ENCODE data around the gene CAPN5. TPM values are rescaled to one million over a fixed set of nuclear protein-coding genes. Genes with fewer than 3 reads are reported as not detected.

CAPN5 gene
- total and polyA plus RNA-seq, 10 of the 15 experiments (the other 5 are each of a cell fraction or from before 2014, with no cell fraction given) = 0.02 to 0.33 (median 0.07) TPM; not detected in 3

- Histone ChIP-seq H3K9me3 (replicated peaks; ENCODE audit: control insufficient read depth, insufficient read depth, low read length) (no peaks in the 10 kb centered on the region; the same call in 2 of the 3 replicates), H3K9ac (ENCODE audit: control insufficient read depth, insufficient read depth, low read length) (no peak overlapping the region), H3K27ac (ENCODE audit: control insufficient read depth, insufficient read depth) (no peak overlapping the region), H2AFZ (ENCODE audit: control insufficient read depth, low read depth, low read length) (peak overlapping the region; percentile 82), H3K27me3 (replicated peaks in 1 of 2; ENCODE audit: control insufficient read depth in 2 of 2, insufficient read depth in 2 of 2, low read length in 1 of 2) (no peaks in the 10 kb centered on the region), H4K20me1 (ENCODE audit: control insufficient read depth, insufficient read depth) (no peaks in the 10 kb centered on the region), H3K79me2 (ENCODE audit: control insufficient read depth, insufficient read depth, low read length) (no peaks in the 10 kb centered on the region), H3K36me3 (ENCODE audit: control insufficient read depth in 2 of 2, insufficient read depth in 2 of 2, low read length in 1 of 2) (no peaks in the 10 kb centered on the region), H3K4me3 (no peak overlapping the region), H3K4me2 (ENCODE audit: control insufficient read depth, insufficient read depth) (no peak overlapping the region), H3K4me1 (ENCODE audit: control insufficient read depth, insufficient read depth, low read length) (peaks cover 14% of the 10 kb centered on the region)
- no peak for FAIRE-seq
- in situ Hi-C loops (cut with MboI) (no loop called here), intact Hi-C loops (cut with micrococcal nuclease; ENCODE audit: unreplicated experiment) (no loop called here)
- RAD21 ChIA-PET (ENCODE audit: unreplicated experiment) = interaction anchor here (1.2 kb wide), 1 partner anchor 9 kb away, joined by 5 read pairs; no protein-coding TSS in a partner anchor
- no peak; the same call in 2 of the 3 replicates for ATAC-seq
- SMC1A ChIA-PET (ENCODE audit: uncharacterized antibody, unreplicated experiment) = interaction anchor here (1.5 to 4.5 kb wide), 2 partner anchors 9 to 35 kb away, joined by 5 to 24 read pairs; no protein-coding TSS in a partner anchor
- no peak for TF ChIP-seq ATF3 (IDR thresholded peaks at IDR 0.05; ENCODE audit: borderline replicate concordance, extremely low read depth, low read depth, low read length)
- no peak for TF ChIP-seq PBX3 (IDR thresholded peaks at IDR 0.05; ENCODE audit: insufficient replicate concordance, low read depth, low read length)
- TF ChIP-seq NFYB (IDR thresholded peaks at IDR 0.05; ENCODE audit: insufficient read depth, low read depth, low read length) = no peak
- no peak for TF ChIP-seq SMC3 (IDR thresholded peaks at IDR 0.05; ENCODE audit: borderline replicate concordance, low read length)
- no peak for TF ChIP-seq NFIC (IDR thresholded peaks at IDR 0.05; ENCODE audit: low read depth, low read length)
- TF ChIP-seq FOXK2 (IDR thresholded peaks at IDR 0.05) = no peak
- no peak for TF ChIP-seq SPI1 (IDR thresholded peaks at IDR 0.05; ENCODE audit: borderline replicate concordance, insufficient read depth, low read depth, low read length)
- TF ChIP-seq IKZF1 (conservative IDR thresholded peaks at IDR 0.05) = no peak
- no peak for TF ChIP-seq BHLHE40 (IDR thresholded peaks at IDR 0.05; ENCODE audit: borderline replicate concordance in 1 of 2, low read depth in 2 of 2, low read length in 1 of 2)
- TF ChIP-seq CEBPB (IDR thresholded peaks at IDR 0.05; ENCODE audit: borderline replicate concordance in 1 of 2, low read depth in 2 of 2, low read length in 2 of 2) = no peak
- TF ChIP-seq ZSCAN29 (IDR thresholded peaks at IDR 0.05) = no peak
- no peak for TF ChIP-seq IRF3 (IDR thresholded peaks at IDR 0.05)
- no peak for TF ChIP-seq BACH1 (IDR thresholded peaks at IDR 0.05; ENCODE audit: borderline replicate concordance)
- TF ChIP-seq RAD51 (IDR thresholded peaks at IDR 0.05) = no peak
- TF ChIP-seq RELA (IDR thresholded peaks at IDR 0.05; ENCODE audit: borderline replicate concordance, partially characterized antibody) = no peak
- no peak for TF ChIP-seq PAX5 (IDR thresholded peaks at IDR 0.05; ENCODE audit: borderline replicate concordance, low read depth, low read length)
- no peak for TF ChIP-seq ZNF622 (IDR thresholded peaks at IDR 0.05)
- TF ChIP-seq ATF7 (IDR thresholded peaks at IDR 0.05; ENCODE audit: low read depth) = no peak
- POLR2A ChIA-PET = no interaction called here
- no peak for DNase-seq (ENCODE audit: low read depth, low spot score)
- no TSS peak for BruUV-seq (replicated peaks)
- CTCF ChIA-PET = interaction anchor here (1.9 to 2.5 kb wide), 3 partner anchors 9 to 163 kb away, joined by 8 to 13 read pairs (median 10); no protein-coding TSS in a partner anchor
- WGBS (ENCODE audit: insufficient coverage, insufficient replicate concordance, low lambda C conversion rate, missing lambda C conversion rate) = 16% methylated on average over 10 of the region's 11 CpGs
Observed at GRCh38 chr11:77081976-77082836, 15.4 kb downstream of the CAPN5 start.
